ENCODE data around the gene SKI. TPM values are rescaled to one million over a fixed set of nuclear protein-coding genes. Genes with fewer than 3 reads are reported as not detected.

Gene SKI
- total RNA-seq, 1 experiment from 2014 or later, result 89.5 TPM

DNA sequence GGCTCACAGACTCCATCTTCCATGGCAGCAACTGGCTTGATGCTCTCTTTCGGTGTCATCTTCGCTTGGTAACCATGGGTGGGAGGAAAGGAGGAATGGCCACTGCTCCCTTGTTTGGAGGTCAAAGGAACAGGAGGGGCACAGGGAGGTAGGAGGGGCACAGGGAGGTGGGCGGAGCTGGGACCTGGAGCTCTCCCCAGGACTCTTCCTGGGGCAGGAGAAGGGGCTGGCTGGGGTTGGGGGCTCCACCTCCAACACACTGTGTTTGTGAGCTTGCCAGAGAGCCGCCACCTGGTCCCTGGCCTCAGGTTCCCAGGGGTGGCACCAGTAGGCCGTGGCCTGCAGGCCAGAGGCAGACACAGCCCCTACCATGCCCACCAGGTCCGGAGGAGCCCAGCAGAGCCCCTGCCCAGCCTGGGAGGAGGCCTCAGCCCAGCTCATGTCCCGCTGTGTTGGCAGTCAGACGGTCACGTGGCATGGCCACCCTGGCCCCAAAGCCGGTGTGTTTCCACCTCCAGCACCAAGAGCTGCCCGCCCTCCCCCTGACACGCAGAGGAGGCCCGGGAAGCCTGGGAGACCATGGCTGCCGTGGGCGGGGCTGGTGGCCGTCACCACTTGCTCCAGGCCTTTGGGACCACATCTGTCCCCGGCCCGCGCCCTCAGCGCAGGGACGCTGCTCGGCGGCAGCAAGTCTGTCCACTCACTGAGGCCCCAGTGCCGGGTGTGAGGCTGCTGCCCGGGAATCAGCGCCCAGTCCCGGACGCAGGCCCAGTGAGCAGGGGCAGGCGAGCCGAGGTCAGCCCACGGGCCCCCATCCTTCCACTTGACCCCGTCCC is 89.3 kb downstream of the SKI start:
- no peak overlapping the region for H4K8ac ChIP-seq (replicated peaks; ENCODE audit: insufficient read length, low read depth, low read length)
- no peak overlapping the region for H2BK20ac ChIP-seq (ENCODE audit: low read depth, low read length, poor library complexity, severe bottlenecking)
- H3T11ph ChIP-seq (ENCODE audit: low read length), result no peak overlapping the region
- H2AK5ac ChIP-seq (ENCODE audit: insufficient read length, low read length), result no peak overlapping the region
- H3K14ac ChIP-seq (ENCODE audit: insufficient read depth, low read length), result no peak overlapping the region
- no peak overlapping the region for H2BK15ac ChIP-seq (ENCODE audit: low read depth, low read length)
- no peak overlapping the region for H2BK5ac ChIP-seq (ENCODE audit: insufficient read length, low read length)
- H3K27ac ChIP-seq (ENCODE audit: insufficient read length, low read depth, low read length), result no peak overlapping the region
- H3K27me3 ChIP-seq (ENCODE audit: insufficient read depth, low read length), result no peaks in the 10 kb centered on the region
- no peak overlapping the region for H3K4ac ChIP-seq (ENCODE audit: low read depth, low read length)
- no CpG with 5 or more reads among the region's 32 CpGs for WGBS (ENCODE audit: extremely low coverage, insufficient read length, low lambda C conversion rate)
- H3K79me1 ChIP-seq (ENCODE audit: insufficient read depth, low read depth, low read length, poor library complexity, severe bottlenecking), result no peaks in the 10 kb centered on the region
- H3K56ac ChIP-seq (ENCODE audit: insufficient read length, low read depth, low read length), result no peak overlapping the region
- TF ChIP-seq, protein P1, sequence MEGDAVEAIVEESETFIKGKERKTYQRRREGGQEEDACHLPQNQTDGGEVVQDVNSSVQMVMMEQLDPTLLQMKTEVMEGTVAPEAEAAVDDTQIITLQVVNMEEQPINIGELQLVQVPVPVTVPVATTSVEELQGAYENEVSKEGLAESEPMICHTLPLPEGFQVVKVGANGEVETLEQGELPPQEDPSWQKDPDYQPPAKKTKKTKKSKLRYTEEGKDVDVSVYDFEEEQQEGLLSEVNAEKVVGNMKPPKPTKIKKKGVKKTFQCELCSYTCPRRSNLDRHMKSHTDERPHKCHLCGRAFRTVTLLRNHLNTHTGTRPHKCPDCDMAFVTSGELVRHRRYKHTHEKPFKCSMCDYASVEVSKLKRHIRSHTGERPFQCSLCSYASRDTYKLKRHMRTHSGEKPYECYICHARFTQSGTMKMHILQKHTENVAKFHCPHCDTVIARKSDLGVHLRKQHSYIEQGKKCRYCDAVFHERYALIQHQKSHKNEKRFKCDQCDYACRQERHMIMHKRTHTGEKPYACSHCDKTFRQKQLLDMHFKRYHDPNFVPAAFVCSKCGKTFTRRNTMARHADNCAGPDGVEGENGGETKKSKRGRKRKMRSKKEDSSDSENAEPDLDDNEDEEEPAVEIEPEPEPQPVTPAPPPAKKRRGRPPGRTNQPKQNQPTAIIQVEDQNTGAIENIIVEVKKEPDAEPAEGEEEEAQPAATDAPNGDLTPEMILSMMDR (conservative IDR thresholded peaks at IDR 0.05), result no peak
- H3K23me2 ChIP-seq (ENCODE audit: insufficient read length, low read depth, low read length, poor library complexity, severe bottlenecking), result no peaks in the 10 kb centered on the region
- no peak overlapping the region for H3K9ac ChIP-seq (ENCODE audit: extremely low read depth, insufficient read length, low read length)
- Mint-ChIP-seq H3K36me3 (ENCODE audit: insufficient read depth in 1 of 3, low read depth in 3 of 3) (no peaks in the 10 kb centered on the region), H3K4me1 (peaks cover 4 to 18% of the 10 kb centered on the region in 2 experiments), H3K4me3 (peak overlapping the region; percentile 29 to 65; a peak in 4 of 5 replicates), H3K27ac (peak overlapping the region in 2 of 3 experiments; percentile 62 to 89; a peak in 4 of 7 replicates), H3K27me3 (ENCODE audit: low read depth) (no peaks in the 10 kb centered on the region), H3K9me3 (no peaks in the 10 kb centered on the region)
- no peaks in the 10 kb centered on the region; the same call in 1 of the 2 replicates for H3K4me1 ChIP-seq (ENCODE audit: insufficient read depth, low read length)
- no peak overlapping the region for H2AFZ ChIP-seq (ENCODE audit: low read length)
- no peaks in the 10 kb centered on the region for H3K79me2 ChIP-seq (ENCODE audit: insufficient read depth, low read length)
- no peak overlapping the region for H2BK120ac ChIP-seq (ENCODE audit: low read depth, low read length, poor library complexity, severe bottlenecking)
- no peak overlapping the region for H2BK12ac ChIP-seq (ENCODE audit: insufficient read length, low read depth, low read length)
- H3K4me2 ChIP-seq (ENCODE audit: insufficient read depth, insufficient read length, low read length), result no peak overlapping the region
- peak; percentile 68 for DNase-seq
- no peak overlapping the region for H3K18ac ChIP-seq (ENCODE audit: insufficient read length, low read depth, low read length)
- H4K20me1 ChIP-seq (ENCODE audit: control insufficient read depth, insufficient read depth, insufficient read length), result no peaks in the 10 kb centered on the region
- H3K23ac ChIP-seq (ENCODE audit: insufficient read length, low read depth, low read length), result no peak overlapping the region
- H4K91ac ChIP-seq (ENCODE audit: insufficient read length, low read depth, low read length), result no peak overlapping the region
- no peak overlapping the region for H4K5ac ChIP-seq (ENCODE audit: insufficient read length, low read depth, low read length)
- H3K9me3 ChIP-seq (ENCODE audit: control insufficient read depth, low read depth, low read length), result no peaks in the 10 kb centered on the region
